Neural progenitor cell (in vitro differentiated cells): Measurements from ENCODE around the gene AXIN2.

ENCODE experiments used
- EZH2phosphoT487 ChIP-seq: fragments of 200-600 bp; sonication (generic); IDR thresholded peaks from 2 replicates; pipeline ENCODE4 v1.6.1; 2017; ENCODE audit warnings: antibody characterized with exemption
- TF ChIP-seq, protein P1 (sequence below): fragments of 200-600 bp; sonication (generic); IDR thresholded peaks from 2 replicates; pipeline ENCODE4 v1.5.1; 2017; ENCODE audit warnings: antibody characterized with exemption, mild to moderate bottlenecking

DNA sequence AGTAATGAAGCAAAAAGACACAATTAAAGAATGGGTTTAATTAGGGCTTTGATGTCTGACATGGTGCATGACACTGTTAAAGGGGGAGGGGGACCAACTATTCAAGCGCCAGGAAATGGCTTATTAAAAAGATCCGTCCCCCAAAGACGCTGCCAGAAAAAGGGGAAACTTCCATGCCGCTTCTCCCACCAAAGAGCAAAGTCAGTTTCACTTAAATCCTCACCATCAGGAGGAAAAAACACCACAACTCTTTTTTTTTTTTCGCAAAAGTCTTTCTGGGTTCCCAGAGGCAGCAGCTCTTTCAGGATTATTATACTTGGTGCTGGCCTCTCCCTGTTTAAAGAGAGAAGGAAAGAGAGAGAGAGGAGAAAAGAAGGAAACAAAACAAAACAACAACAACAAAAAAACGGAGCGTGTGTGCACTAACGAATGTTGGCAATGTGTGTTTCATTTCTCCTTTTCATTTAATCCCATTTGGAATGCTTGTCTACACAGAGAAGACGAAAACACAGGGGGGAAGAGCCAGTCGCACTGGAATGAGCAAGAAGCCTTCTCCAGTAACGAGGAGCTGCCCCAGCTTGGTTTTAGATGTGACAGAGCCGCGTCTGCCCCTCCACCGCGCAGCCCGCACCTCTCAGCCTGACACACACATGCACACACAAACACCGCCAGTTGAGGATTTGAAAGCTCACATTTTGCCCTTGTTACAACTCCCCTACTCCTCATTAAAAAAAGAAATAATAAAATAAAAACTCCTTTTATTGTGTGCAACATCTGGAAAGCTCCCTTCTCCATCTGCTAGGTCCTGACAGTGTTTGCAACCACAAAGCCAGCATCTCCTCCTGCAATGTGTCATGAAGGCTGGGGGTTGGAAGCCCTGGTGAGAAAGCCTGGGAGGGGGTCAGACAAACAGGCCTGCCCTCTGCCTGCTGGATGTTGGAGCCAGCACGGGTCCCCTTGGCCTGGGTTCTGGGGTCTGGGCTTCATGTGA, 32.7 kb upstream of the AXIN2 start:
- TF ChIP-seq, protein P1, sequence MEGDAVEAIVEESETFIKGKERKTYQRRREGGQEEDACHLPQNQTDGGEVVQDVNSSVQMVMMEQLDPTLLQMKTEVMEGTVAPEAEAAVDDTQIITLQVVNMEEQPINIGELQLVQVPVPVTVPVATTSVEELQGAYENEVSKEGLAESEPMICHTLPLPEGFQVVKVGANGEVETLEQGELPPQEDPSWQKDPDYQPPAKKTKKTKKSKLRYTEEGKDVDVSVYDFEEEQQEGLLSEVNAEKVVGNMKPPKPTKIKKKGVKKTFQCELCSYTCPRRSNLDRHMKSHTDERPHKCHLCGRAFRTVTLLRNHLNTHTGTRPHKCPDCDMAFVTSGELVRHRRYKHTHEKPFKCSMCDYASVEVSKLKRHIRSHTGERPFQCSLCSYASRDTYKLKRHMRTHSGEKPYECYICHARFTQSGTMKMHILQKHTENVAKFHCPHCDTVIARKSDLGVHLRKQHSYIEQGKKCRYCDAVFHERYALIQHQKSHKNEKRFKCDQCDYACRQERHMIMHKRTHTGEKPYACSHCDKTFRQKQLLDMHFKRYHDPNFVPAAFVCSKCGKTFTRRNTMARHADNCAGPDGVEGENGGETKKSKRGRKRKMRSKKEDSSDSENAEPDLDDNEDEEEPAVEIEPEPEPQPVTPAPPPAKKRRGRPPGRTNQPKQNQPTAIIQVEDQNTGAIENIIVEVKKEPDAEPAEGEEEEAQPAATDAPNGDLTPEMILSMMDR = no peak
- TF ChIP-seq EZH2phosphoT487 = no peak
